SK-N-SH treated with all-trans-retinoic acid at 6 μM for 48 hours (cell line): ENCODE data around the gene ASAP2.

Experiments
- ATAC-seq: fragments of 200-7000 bp; cut with Tn5 transposase; 3 replicates; pipeline ENCODE4 v1.9.1; 2020; ENCODE audit warnings: mild to moderate bottlenecking, moderate library complexity
- ARNTL ChIP-seq: fragments of 450-650 bp; formaldehyde crosslinking; IDR thresholded peaks from 2 replicates; pipeline ENCODE4 v1.5.0; 2020; ENCODE audit warnings: low read depth, mild to moderate bottlenecking, moderate library complexity, borderline replicate concordance
- CREB5 ChIP-seq: fragments of 250-450 bp; sonication (Bioruptor Pico); IDR thresholded peaks from 2 replicates; pipeline ENCODE4 v1.5.1; 2020; ENCODE audit warnings: low read depth, mild to moderate bottlenecking, moderate library complexity
- CSRNP3 ChIP-seq: fragments of 250-450 bp; sonication (Bioruptor Pico); IDR thresholded peaks from 2 replicates; pipeline ENCODE4 v1.5.1; 2021; ENCODE audit warnings: mild to moderate bottlenecking, moderate library complexity
- ESRRG ChIP-seq: fragments of 250-450 bp; sonication (Bioruptor Pico); IDR thresholded peaks from 2 replicates; pipeline ENCODE4 v1.6.1; 2021; ENCODE audit warnings: mild to moderate bottlenecking
- GLIS3 ChIP-seq: fragments of 250-450 bp; sonication (Bioruptor Pico); IDR thresholded peaks from 2 replicates; pipeline ENCODE4 v1.5.0; 2020; ENCODE audit warnings: mild to moderate bottlenecking, moderate library complexity
- ISL1 ChIP-seq: fragments of 250-450 bp; sonication (Bioruptor Pico); IDR thresholded peaks from 2 replicates; pipeline ENCODE4 v2.1.2; 2022; ENCODE audit warnings: mild to moderate bottlenecking, moderate library complexity
- PATZ1 ChIP-seq: fragments of 250-450 bp; sonication (Bioruptor Pico); IDR thresholded peaks from 2 replicates; pipeline ENCODE4 v1.8.0; 2020; ENCODE audit warnings: mild to moderate bottlenecking, moderate library complexity, borderline replicate concordance
- POU6F1 ChIP-seq: fragments of 250-450 bp; sonication (Bioruptor Pico); IDR thresholded peaks from 2 replicates; pipeline ENCODE4 v1.8.0; 2021; ENCODE audit warnings: low read depth, mild to moderate bottlenecking, moderate library complexity, borderline replicate concordance
- PPARA ChIP-seq: fragments of 250-450 bp; sonication (Bioruptor Pico); IDR thresholded peaks from 2 replicates; pipeline ENCODE4 v1.5.0; 2020; ENCODE audit warnings: mild to moderate bottlenecking, borderline replicate concordance
- SNAI2 ChIP-seq: fragments of 250-450 bp; sonication (Bioruptor Pico); IDR thresholded peaks from 2 replicates; pipeline ENCODE4 v1.5.0; 2020; ENCODE audit warnings: mild to moderate bottlenecking, moderate library complexity
- TCF4 ChIP-seq: fragments of 250-450 bp; sonication (Bioruptor Pico); IDR thresholded peaks from 2 replicates; pipeline ENCODE4 v1.8.0; 2021; ENCODE audit warnings: mild to moderate bottlenecking, moderate library complexity, borderline replicate concordance
- TOX ChIP-seq: fragments of 250-450 bp; sonication (Bioruptor Pico); IDR thresholded peaks from 2 replicates; pipeline ENCODE4 v1.8.0; 2021; ENCODE audit warnings: mild to moderate bottlenecking, moderate library complexity, borderline replicate concordance
- TSHZ2 ChIP-seq: fragments of 250-450 bp; sonication (Bioruptor Pico); IDR thresholded peaks from 2 replicates; pipeline ENCODE4 v1.5.0; 2020; ENCODE audit warnings: mild to moderate bottlenecking, moderate library complexity
- ZC3H10 ChIP-seq: fragments of 250-450 bp; sonication (Bioruptor Pico); IDR thresholded peaks from 2 replicates; pipeline ENCODE4 v1.5.1; 2021; ENCODE audit warnings: mild to moderate bottlenecking, moderate library complexity
- ZFP3 ChIP-seq: fragments of 250-450 bp; sonication (Bioruptor Pico); IDR thresholded peaks from 2 replicates; pipeline ENCODE4 v1.5.0; 2020; ENCODE audit warnings: mild to moderate bottlenecking, moderate library complexity
- ZFP30 ChIP-seq: fragments of 450-650 bp; formaldehyde crosslinking; IDR thresholded peaks from 2 replicates; pipeline ENCODE4 v1.5.0; 2022; ENCODE audit warnings: mild to moderate bottlenecking, moderate library complexity
- ZNF565 ChIP-seq: fragments of 450-650 bp; formaldehyde crosslinking; conservative IDR thresholded peaks from 2 replicates; pipeline ENCODE4 v1.5.0; 2020; ENCODE audit warnings: low read depth, mild to moderate bottlenecking, moderate library complexity
- ZNF70 ChIP-seq: fragments of 450-650 bp; formaldehyde crosslinking; IDR thresholded peaks from 2 replicates; pipeline ENCODE4 v1.5.0; 2020; ENCODE audit warnings: mild to moderate bottlenecking, moderate library complexity

Gene ASAP2

GRCh38 chr2:9303528-9304225, 97.1 kb downstream of the ASAP2 start:
- no peak for TF ChIP-seq SNAI2
- TF ChIP-seq POU6F1 (CRISPR knock-in tag) = no peak
- no peak for TF ChIP-seq CSRNP3 (CRISPR knock-in tag)
- no peak for TF ChIP-seq CREB5 (CRISPR knock-in tag)
- no peak for TF ChIP-seq ARNTL (CRISPR knock-in tag)
- TF ChIP-seq ZNF565 (CRISPR knock-in tag) = no peak
- no peak for TF ChIP-seq PPARA (CRISPR knock-in tag)
- TF ChIP-seq TCF4 (CRISPR knock-in tag) = no peak
- no peak for TF ChIP-seq ZFP3
- TF ChIP-seq TOX (CRISPR knock-in tag) = no peak
- no peak for ATAC-seq

GRCh38 chr2:9306911-9307310, 100.3 kb downstream of the ASAP2 start:
- no peak for TF ChIP-seq ZFP3
- TF ChIP-seq ZFP30 (CRISPR knock-in tag) = no peak
- TF ChIP-seq CSRNP3 (CRISPR knock-in tag) = no peak
- TF ChIP-seq POU6F1 (CRISPR knock-in tag) = no peak
- TF ChIP-seq ZC3H10 = no peak
- no peak for TF ChIP-seq GLIS3 (CRISPR knock-in tag)
- TF ChIP-seq ISL1 (CRISPR knock-in tag) = no peak
- TF ChIP-seq TOX (CRISPR knock-in tag) = no peak
- no peak for TF ChIP-seq ZNF565 (CRISPR knock-in tag)
- no peak for TF ChIP-seq PPARA (CRISPR knock-in tag)
- no peak for TF ChIP-seq SNAI2
- TF ChIP-seq ZNF70 (CRISPR knock-in tag) = no peak
- TF ChIP-seq TSHZ2 = no peak
- no peak for TF ChIP-seq ESRRG (CRISPR knock-in tag)
- TF ChIP-seq PATZ1 (CRISPR knock-in tag) = no peak
- no peak for ATAC-seq
